ENCODE results near the gene MCCC2.

The MCCC2 gene

DNA sequence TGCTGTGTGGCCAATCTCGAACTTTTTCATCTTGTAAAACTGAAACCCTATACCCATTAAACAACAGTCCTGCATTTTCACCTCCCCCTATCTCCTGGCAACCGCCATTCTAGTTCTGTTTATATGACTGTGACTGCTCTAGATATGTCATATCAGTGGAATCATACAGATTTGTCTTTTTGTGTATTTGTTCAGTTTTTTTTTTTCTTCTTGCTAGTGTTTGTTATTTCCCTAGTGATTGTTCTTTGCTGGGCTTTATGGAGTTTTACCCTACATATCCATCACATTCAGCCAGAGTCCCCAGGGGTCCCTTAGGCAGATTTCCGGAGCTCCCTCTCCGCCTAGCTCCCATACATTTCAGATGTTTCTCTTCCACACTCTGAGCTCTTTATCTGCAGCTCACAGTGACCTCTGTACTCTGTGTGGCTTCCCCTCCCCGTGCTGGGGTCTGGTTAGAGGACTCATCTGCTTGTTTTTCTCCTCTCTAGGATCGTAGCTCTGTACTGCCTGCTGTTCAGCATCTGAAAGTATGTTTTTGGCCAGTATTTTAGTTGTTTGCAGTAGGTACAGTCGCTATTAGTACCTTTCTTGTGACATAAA is 106.8 kb downstream of the MCCC2 start:
- H3K27me3 ChIP-seq (ENCODE audit: control insufficient read depth, insufficient read depth, low read length, poor library complexity, severe bottlenecking), result no peaks in the 10 kb centered on the region
- no peaks in the 10 kb centered on the region for H3K36me3 ChIP-seq (ENCODE audit: control insufficient read depth, insufficient read depth, low read length)
- H3K4me1 ChIP-seq (ENCODE audit: control insufficient read depth, insufficient read depth, low read length), result peaks cover 18% of the 10 kb centered on the region
- no peak overlapping the region for H3K4me3 ChIP-seq (ENCODE audit: insufficient read depth, low read depth, low read length)
- peak overlapping the region; percentile 57 for H3K27ac ChIP-seq (ENCODE audit: insufficient read depth, low read depth, low read length, poor library complexity, severe bottlenecking)
- whole genome bisulfite sequencing, 2 experiments, result 28 to 30% methylated on average over 6 of the region's 7 CpGs
- no peaks in the 10 kb centered on the region for H3K9me3 ChIP-seq (ENCODE audit: control insufficient read depth, low read length)

GRCh38 chr5:71695071-71695470 is 107.9 kb downstream of the MCCC2 start:
- H3K36me3 ChIP-seq (ENCODE audit: control insufficient read depth, insufficient read depth, low read length), result no peaks in the 10 kb centered on the region
- H3K27me3 ChIP-seq (ENCODE audit: control insufficient read depth, insufficient read depth, low read length, poor library complexity, severe bottlenecking), result no peaks in the 10 kb centered on the region
- WGBS, 2 experiments, result 93 to 96% methylated on average over 8 of the region's 8 CpGs
- H3K4me3 ChIP-seq (ENCODE audit: insufficient read depth, low read depth, low read length), result no peak overlapping the region
- no peak overlapping the region for H3K27ac ChIP-seq (ENCODE audit: insufficient read depth, low read depth, low read length, poor library complexity, severe bottlenecking)
- no peaks in the 10 kb centered on the region for H3K9me3 ChIP-seq (ENCODE audit: control insufficient read depth, low read length)
- peaks cover 18% of the 10 kb centered on the region for H3K4me1 ChIP-seq (ENCODE audit: control insufficient read depth, insufficient read depth, low read length)

DNA sequence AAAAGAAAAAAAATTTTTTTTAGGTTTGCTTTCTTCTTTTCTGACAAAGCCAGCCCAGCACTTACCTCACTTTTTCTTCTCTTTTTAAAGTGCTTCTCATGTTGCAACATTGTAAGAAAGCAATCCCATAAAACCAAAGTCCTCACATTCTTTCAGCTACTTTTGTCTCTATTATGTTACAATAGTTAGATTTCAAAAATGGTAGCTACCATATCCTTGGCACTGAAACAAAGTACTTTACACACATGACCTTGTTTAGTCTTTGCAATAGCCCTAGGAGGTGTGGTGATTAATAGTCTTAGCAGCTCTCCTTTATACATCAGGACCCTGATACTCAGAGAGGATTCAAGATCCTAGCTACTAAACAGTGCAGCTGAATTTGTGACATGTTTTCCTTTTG is 108.5 kb downstream of the MCCC2 start:
- H3K4me3 ChIP-seq (ENCODE audit: insufficient read depth, low read depth, low read length), result no peak overlapping the region
- H3K27ac ChIP-seq (ENCODE audit: insufficient read depth, low read depth, low read length, poor library complexity, severe bottlenecking), result no peak overlapping the region

DNA sequence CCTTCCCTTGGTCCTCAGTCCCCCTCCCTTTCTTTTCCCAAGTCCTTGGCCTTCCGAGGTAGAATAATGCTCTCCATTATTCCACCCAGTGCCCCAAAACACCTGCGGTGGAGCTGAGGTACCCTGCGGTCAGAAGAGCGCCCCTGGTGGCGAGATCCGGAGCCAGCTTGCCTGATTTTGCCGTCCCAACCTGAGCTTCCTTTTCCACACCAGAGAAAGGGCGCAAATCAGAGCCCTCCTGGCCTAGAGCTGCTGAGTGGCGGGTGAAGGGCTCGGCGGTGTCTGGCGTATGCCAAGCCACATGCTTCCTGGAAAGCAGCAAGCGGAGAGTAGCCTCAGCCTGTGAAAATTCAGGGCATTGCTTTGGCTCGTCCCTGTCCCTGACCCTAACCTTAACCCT is 110.8 kb downstream of the MCCC2 start:
- H3K9me3 ChIP-seq (ENCODE audit: control insufficient read depth, low read length), result no peaks in the 10 kb centered on the region
- no peaks in the 10 kb centered on the region for H3K36me3 ChIP-seq (ENCODE audit: control insufficient read depth, insufficient read depth, low read length)
- 78 to 84% methylated on average over 14 of the region's 14 CpGs for WGBS, 2 experiments
- H3K27me3 ChIP-seq (ENCODE audit: control insufficient read depth, insufficient read depth, low read length, poor library complexity, severe bottlenecking), result no peaks in the 10 kb centered on the region
- H3K4me3 ChIP-seq (ENCODE audit: insufficient read depth, low read depth, low read length), result no peak overlapping the region
- H3K4me1 ChIP-seq (ENCODE audit: control insufficient read depth, insufficient read depth, low read length), result peaks cover 18% of the 10 kb centered on the region
- H3K27ac ChIP-seq (ENCODE audit: insufficient read depth, low read depth, low read length, poor library complexity, severe bottlenecking), result no peak overlapping the region

More for the DNA sequence above, 108.5 kb downstream of the MCCC2 start:
- Histone ChIP-seq H3K4me1 (ENCODE audit: control insufficient read depth, insufficient read depth, low read length) (peaks cover 18% of the 10 kb centered on the region), H3K9me3 (ENCODE audit: control insufficient read depth, low read length) (no peaks in the 10 kb centered on the region), H3K36me3 (ENCODE audit: control insufficient read depth, insufficient read depth, low read length) (no peaks in the 10 kb centered on the region), H3K27me3 (ENCODE audit: control insufficient read depth, insufficient read depth, low read length, poor library complexity, severe bottlenecking) (no peaks in the 10 kb centered on the region)

- Histone ChIP-seq H3K9me3 (ENCODE audit: control insufficient read depth, low read length) (no peaks in the 10 kb centered on the region), H3K27ac (ENCODE audit: insufficient read depth, low read depth, low read length, poor library complexity, severe bottlenecking) (no peak overlapping the region)
- WGBS, 2 experiments, result 90 to 97% methylated on average over 2 of the region's 2 CpGs
Observed at GRCh38 chr5:71699233-71699632, 112.1 kb downstream of the MCCC2 start.

GRCh38 chr5:71699751-71700150 is 112.6 kb downstream of the MCCC2 start:
- Histone ChIP-seq H3K36me3 (ENCODE audit: control insufficient read depth, insufficient read depth, low read length) (no peaks in the 10 kb centered on the region), H3K4me3 (ENCODE audit: insufficient read depth, low read depth, low read length) (no peak overlapping the region), H3K9me3 (ENCODE audit: control insufficient read depth, low read length) (no peaks in the 10 kb centered on the region), H3K27ac (ENCODE audit: insufficient read depth, low read depth, low read length, poor library complexity, severe bottlenecking) (no peak overlapping the region), H3K4me1 (ENCODE audit: control insufficient read depth, insufficient read depth, low read length) (peaks cover 15% of the 10 kb centered on the region), H3K27me3 (ENCODE audit: control insufficient read depth, insufficient read depth, low read length, poor library complexity, severe bottlenecking) (no peaks in the 10 kb centered on the region)
- 100% methylated on average over 2 of the region's 2 CpGs; no CpG with 5 or more reads in 1 of the 2 experiments for WGBS, 2 experiments

More at GRCh38 chr5:71699233-71699632, 112.1 kb downstream of the MCCC2 start:
- H3K4me3 ChIP-seq (ENCODE audit: insufficient read depth, low read depth, low read length), result no peak overlapping the region
- no peaks in the 10 kb centered on the region for H3K36me3 ChIP-seq (ENCODE audit: control insufficient read depth, insufficient read depth, low read length)
- H3K4me1 ChIP-seq (ENCODE audit: control insufficient read depth, insufficient read depth, low read length), result peaks cover 18% of the 10 kb centered on the region
- no peaks in the 10 kb centered on the region for H3K27me3 ChIP-seq (ENCODE audit: control insufficient read depth, insufficient read depth, low read length, poor library complexity, severe bottlenecking)

- Histone ChIP-seq H3K27ac (ENCODE audit: insufficient read depth, low read depth, low read length, poor library complexity, severe bottlenecking) (no peak overlapping the region), H3K9me3 (ENCODE audit: control insufficient read depth, low read length) (no peaks in the 10 kb centered on the region), H3K36me3 (ENCODE audit: control insufficient read depth, insufficient read depth, low read length) (no peaks in the 10 kb centered on the region), H3K4me3 (ENCODE audit: insufficient read depth, low read depth, low read length) (no peak overlapping the region), H3K4me1 (ENCODE audit: control insufficient read depth, insufficient read depth, low read length) (peaks cover 7% of the 10 kb centered on the region), H3K27me3 (ENCODE audit: control insufficient read depth, insufficient read depth, low read length, poor library complexity, severe bottlenecking) (no peaks in the 10 kb centered on the region)
Observed at GRCh38 chr5:71700803-71701202, 113.7 kb downstream of the MCCC2 start.

DNA sequence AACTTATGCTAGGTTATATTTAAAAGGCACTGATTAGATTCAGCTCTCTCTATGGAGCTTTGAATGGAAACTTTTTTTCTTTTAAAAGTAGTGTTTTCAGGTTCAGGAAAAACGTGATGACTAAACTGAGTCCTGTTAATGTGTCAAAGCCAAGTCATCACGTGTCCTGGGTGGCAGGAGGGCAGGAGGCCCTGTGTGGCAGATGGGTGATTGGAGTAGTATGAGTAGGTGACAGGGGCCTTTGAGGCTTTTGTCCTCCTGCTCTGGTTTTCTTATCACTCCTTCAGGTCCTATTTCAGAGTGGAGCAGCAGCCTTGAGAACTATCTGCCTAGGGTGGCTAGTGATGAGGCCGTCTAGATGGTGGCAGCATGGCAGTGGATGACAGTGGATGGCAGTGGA is 114.3 kb downstream of the MCCC2 start:
- no peaks in the 10 kb centered on the region for H3K9me3 ChIP-seq (ENCODE audit: control insufficient read depth, low read length)
- H3K27ac ChIP-seq (ENCODE audit: insufficient read depth, low read depth, low read length, poor library complexity, severe bottlenecking), result no peak overlapping the region
- WGBS, 2 experiments, result 82 to 88% methylated on average over 3 of the region's 3 CpGs
- H3K4me3 ChIP-seq (ENCODE audit: insufficient read depth, low read depth, low read length), result no peak overlapping the region
- no peaks in the 10 kb centered on the region for H3K27me3 ChIP-seq (ENCODE audit: control insufficient read depth, insufficient read depth, low read length, poor library complexity, severe bottlenecking)
- H3K36me3 ChIP-seq (ENCODE audit: control insufficient read depth, insufficient read depth, low read length), result no peaks in the 10 kb centered on the region
- peaks cover 7% of the 10 kb centered on the region for H3K4me1 ChIP-seq (ENCODE audit: control insufficient read depth, insufficient read depth, low read length)

- Histone ChIP-seq H3K9me3 (ENCODE audit: control insufficient read depth, low read length) (no peaks in the 10 kb centered on the region), H3K4me3 (ENCODE audit: insufficient read depth, low read depth, low read length) (no peak overlapping the region), H3K27me3 (ENCODE audit: control insufficient read depth, insufficient read depth, low read length, poor library complexity, severe bottlenecking) (no peaks in the 10 kb centered on the region), H3K36me3 (ENCODE audit: control insufficient read depth, insufficient read depth, low read length) (no peaks in the 10 kb centered on the region), H3K4me1 (ENCODE audit: control insufficient read depth, insufficient read depth, low read length) (peaks cover 7% of the 10 kb centered on the region), H3K27ac (ENCODE audit: insufficient read depth, low read depth, low read length, poor library complexity, severe bottlenecking) (no peak overlapping the region)
- WGBS, 2 experiments, result 12 to 17% methylated on average over 4 of the region's 4 CpGs
Observed at GRCh38 chr5:71703941-71704340, 116.8 kb downstream of the MCCC2 start.

DNA sequence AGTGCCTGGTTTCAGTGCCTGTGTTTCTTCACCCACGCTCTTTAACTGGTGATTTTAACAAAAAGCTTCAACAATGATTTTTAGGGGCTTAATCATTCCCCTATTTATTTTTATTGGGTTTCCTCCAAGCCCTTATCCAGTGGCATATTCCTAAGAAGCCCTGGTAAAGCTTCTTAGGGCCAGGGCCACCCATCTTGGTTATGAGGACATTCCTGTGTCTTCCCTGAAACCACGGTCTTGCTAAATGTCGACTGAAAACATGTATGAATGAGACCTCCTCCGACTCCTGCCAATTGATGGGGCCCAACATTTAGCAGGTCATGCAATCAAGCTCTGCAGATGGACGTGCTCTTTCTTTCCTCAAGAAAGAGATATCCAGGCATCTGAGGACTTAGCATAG is 118.3 kb downstream of the MCCC2 start:
- Histone ChIP-seq H3K27ac (ENCODE audit: insufficient read depth, low read depth, low read length, poor library complexity, severe bottlenecking) (no peak overlapping the region), H3K4me3 (ENCODE audit: insufficient read depth, low read depth, low read length) (no peak overlapping the region), H3K9me3 (ENCODE audit: control insufficient read depth, low read length) (no peaks in the 10 kb centered on the region), H3K4me1 (ENCODE audit: control insufficient read depth, insufficient read depth, low read length) (peaks cover 7% of the 10 kb centered on the region), H3K27me3 (ENCODE audit: control insufficient read depth, insufficient read depth, low read length, poor library complexity, severe bottlenecking) (no peaks in the 10 kb centered on the region), H3K36me3 (ENCODE audit: control insufficient read depth, insufficient read depth, low read length) (no peaks in the 10 kb centered on the region)
- WGBS, 2 experiments, result 89 to 95% methylated on average over 5 of the region's 5 CpGs

DNA sequence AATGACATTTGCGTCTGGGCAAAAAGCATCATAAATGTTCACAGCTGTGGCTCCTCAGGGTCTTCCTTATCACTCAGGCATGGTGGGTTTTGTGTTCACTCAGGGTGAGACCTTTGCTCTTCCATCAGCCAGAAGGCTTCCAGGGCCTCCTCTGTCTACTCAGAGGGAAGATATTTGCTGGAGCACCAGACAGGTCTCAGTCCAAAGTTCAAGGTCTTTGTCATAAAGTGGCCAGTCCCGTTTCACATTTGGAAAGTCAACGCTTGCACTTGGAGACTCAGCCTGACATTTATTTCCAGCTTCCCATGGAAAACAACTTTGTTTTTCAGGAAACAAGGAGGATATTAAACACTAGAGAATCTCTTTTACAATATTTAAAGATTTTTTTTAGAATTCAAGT is 119.8 kb downstream of the MCCC2 start:
- Histone ChIP-seq H3K9me3 (ENCODE audit: control insufficient read depth, low read length) (no peaks in the 10 kb centered on the region), H3K27ac (ENCODE audit: insufficient read depth, low read depth, low read length, poor library complexity, severe bottlenecking) (no peak overlapping the region), H3K4me3 (ENCODE audit: insufficient read depth, low read depth, low read length) (no peak overlapping the region), H3K27me3 (ENCODE audit: control insufficient read depth, insufficient read depth, low read length, poor library complexity, severe bottlenecking) (no peaks in the 10 kb centered on the region), H3K4me1 (ENCODE audit: control insufficient read depth, insufficient read depth, low read length) (peaks cover 7% of the 10 kb centered on the region), H3K36me3 (ENCODE audit: control insufficient read depth, insufficient read depth, low read length) (no peaks in the 10 kb centered on the region)
- 90 to 91% methylated on average over 3 of the region's 3 CpGs for WGBS, 2 experiments
